KMS-11 (cell line): ENCODE data around the gene SZRD1.
A peak's percentile ranks its signal among the peaks of the same experiment; 100 is the strongest.
"Not testable (repeated sequence)": the region's sequence is repeated elsewhere in the genome, so short reads cannot be mapped to it uniquely, and the experiment has no call there.

Experiments used
- H2AFZ ChIP-seq: fragments of 200-600 bp; sonication (generic); 2 replicates; pipeline ENCODE4 v1.6.1; 2016; ENCODE audit warnings: antibody characterized with exemption, mixed run types, low read depth
- H3K27ac ChIP-seq: fragments of 200-600 bp; sonication (generic); 2 replicates; pipeline ENCODE4 v1.6.1; 2016; ENCODE audit warnings: mild to moderate bottlenecking, mixed run types
- H3K27me3 ChIP-seq: fragments of 200-600 bp; sonication (generic); 2 replicates; pipeline ENCODE4 v1.6.1; 2017; ENCODE audit warnings: mild to moderate bottlenecking, low read depth, mixed run types, moderate library complexity; ENCODE audit not compliant: insufficient read depth
- H3K36me3 ChIP-seq: fragments of 200-600 bp; sonication (generic); 2 replicates; pipeline ENCODE4 v1.6.1; 2017; ENCODE audit warnings: mild to moderate bottlenecking, mixed run types; ENCODE audit not compliant: insufficient read depth
- H3K4me1 ChIP-seq: fragments of 200-600 bp; sonication (generic); 2 replicates; pipeline ENCODE4 v1.6.1; 2016; ENCODE audit warnings: mild to moderate bottlenecking, low read depth, mixed run types; ENCODE audit not compliant: poor library complexity, severe bottlenecking
- H3K4me2 ChIP-seq: fragments of 200-600 bp; sonication (generic); 2 replicates; pipeline ENCODE4 v1.7.0; 2016; ENCODE audit warnings: mild to moderate bottlenecking, mixed run types
- H3K4me3 ChIP-seq: fragments of 200-600 bp; sonication (generic); IDR thresholded peaks from 2 replicates; pipeline ENCODE4 v1.6.1; 2017; ENCODE audit warnings: low read depth, low read length, mixed read lengths; ENCODE audit not compliant: insufficient read depth
- H3K79me2 ChIP-seq: fragments of 200-600 bp; sonication (generic); 2 replicates; pipeline ENCODE4 v1.6.1; 2016; ENCODE audit warnings: low read depth, mixed run types; ENCODE audit not compliant: insufficient read depth
- H3K9ac ChIP-seq: fragments of 200-600 bp; sonication (generic); 2 replicates; pipeline ENCODE4 v1.6.1; 2016; ENCODE audit warnings: mild to moderate bottlenecking, mixed run types
- H4K20me1 ChIP-seq: fragments of 200-600 bp; sonication (generic); 2 replicates; pipeline ENCODE4 v1.6.1; 2016; ENCODE audit warnings: mild to moderate bottlenecking, mixed run types; ENCODE audit not compliant: insufficient read depth
- TF ChIP-seq, protein P1 (sequence below): fragments of 200-600 bp; sonication (generic); conservative IDR thresholded peaks from 2 replicates; pipeline ENCODE4 v1.6.1; 2017; ENCODE audit warnings: low read depth, mild to moderate bottlenecking, antibody characterized with exemption, low read length, moderate library complexity, mixed read lengths

SZRD1 gene

GRCh38 chr1:16356867-16357266, 10.2 kb upstream of the SZRD1 start:
- Histone ChIP-seq H3K9ac (no peak overlapping the region), H3K4me2 (no peak overlapping the region), H2AFZ (no peak overlapping the region), H3K4me1 (peaks cover 5% of the 10 kb centered on the region), H4K20me1 (no peaks in the 10 kb centered on the region), H3K4me3 (no peak overlapping the region), H3K36me3 (no peaks in the 10 kb centered on the region), H3K79me2 (peaks cover 2% of the 10 kb centered on the region; the same call in 1 of the 2 replicates), H3K27ac (no peak overlapping the region), H3K27me3 (no peaks in the 10 kb centered on the region)
- TF ChIP-seq, protein P1, sequence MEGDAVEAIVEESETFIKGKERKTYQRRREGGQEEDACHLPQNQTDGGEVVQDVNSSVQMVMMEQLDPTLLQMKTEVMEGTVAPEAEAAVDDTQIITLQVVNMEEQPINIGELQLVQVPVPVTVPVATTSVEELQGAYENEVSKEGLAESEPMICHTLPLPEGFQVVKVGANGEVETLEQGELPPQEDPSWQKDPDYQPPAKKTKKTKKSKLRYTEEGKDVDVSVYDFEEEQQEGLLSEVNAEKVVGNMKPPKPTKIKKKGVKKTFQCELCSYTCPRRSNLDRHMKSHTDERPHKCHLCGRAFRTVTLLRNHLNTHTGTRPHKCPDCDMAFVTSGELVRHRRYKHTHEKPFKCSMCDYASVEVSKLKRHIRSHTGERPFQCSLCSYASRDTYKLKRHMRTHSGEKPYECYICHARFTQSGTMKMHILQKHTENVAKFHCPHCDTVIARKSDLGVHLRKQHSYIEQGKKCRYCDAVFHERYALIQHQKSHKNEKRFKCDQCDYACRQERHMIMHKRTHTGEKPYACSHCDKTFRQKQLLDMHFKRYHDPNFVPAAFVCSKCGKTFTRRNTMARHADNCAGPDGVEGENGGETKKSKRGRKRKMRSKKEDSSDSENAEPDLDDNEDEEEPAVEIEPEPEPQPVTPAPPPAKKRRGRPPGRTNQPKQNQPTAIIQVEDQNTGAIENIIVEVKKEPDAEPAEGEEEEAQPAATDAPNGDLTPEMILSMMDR, result no peak

- Histone ChIP-seq H3K4me1 (peaks cover 24% of the 10 kb centered on the region), H3K79me2 (peaks cover 27% of the 10 kb centered on the region)
- H2AFZ ChIP-seq, H3K27me3 ChIP-seq, H3K27ac ChIP-seq, H3K9ac ChIP-seq, H3K4me3 ChIP-seq, H3K36me3 ChIP-seq, H3K4me2 ChIP-seq, H4K20me1 ChIP-seq: not testable (repeated sequence)
Measured at GRCh38 chr1:16365146-16365498, 1.9 kb upstream of the SZRD1 start.

- peaks cover 50% of the 10 kb centered on the region for H3K79me2 ChIP-seq
- H3K4me3 ChIP-seq, result peak overlapping the region; percentile 88
- H4K20me1 ChIP-seq, result peaks cover 19% of the 10 kb centered on the region; the same call in 1 of the 2 replicates
- peak overlapping the region; percentile 56 for H3K4me2 ChIP-seq
- peaks cover 39% of the 10 kb centered on the region for H3K4me1 ChIP-seq
- no peaks in the 10 kb centered on the region for H3K27me3 ChIP-seq
- peak overlapping the region; percentile 93 for H3K27ac ChIP-seq
- TF ChIP-seq, protein P1, result 0 out of 2 replicates have a peak, but pooled peaks have one; percentile 18
- peak overlapping the region; percentile 88 for H3K9ac ChIP-seq
- H2AFZ ChIP-seq, result peak overlapping the region; percentile 43; the same call in 1 of the 2 replicates
- no peaks in the 10 kb centered on the region for H3K36me3 ChIP-seq
Measured at GRCh38 chr1:16367258-16367967, 371 bp downstream of the SZRD1 start.

GRCh38 chr1:16367968-16368890, 1.2 kb downstream of the SZRD1 start:
- Histone ChIP-seq H3K27me3 (no peaks in the 10 kb centered on the region), H3K4me2 (peak overlapping the region; percentile 56), H3K36me3 (no peaks in the 10 kb centered on the region), H3K27ac (peak overlapping the region; percentile 93), H3K4me1 (peaks cover 44% of the 10 kb centered on the region), H3K4me3 (peak overlapping the region; percentile 89), H3K9ac (peak overlapping the region; percentile 88), H3K79me2 (peaks cover 58% of the 10 kb centered on the region), H4K20me1 (peaks cover 25% of the 10 kb centered on the region; the same call in 1 of the 2 replicates), H2AFZ (no peak overlapping the region)
- TF ChIP-seq, protein P1, result no peak
